ENCODE results near the gene COX8A. TPM values are rescaled to one million over a fixed set of nuclear protein-coding genes. Genes with fewer than 3 reads are reported as not detected.
A peak's percentile ranks its signal among the peaks of the same experiment; 100 is the strongest.

Gene COX8A
- total RNA-seq, 1 donor from 2014 or later: 920 TPM

DNA sequence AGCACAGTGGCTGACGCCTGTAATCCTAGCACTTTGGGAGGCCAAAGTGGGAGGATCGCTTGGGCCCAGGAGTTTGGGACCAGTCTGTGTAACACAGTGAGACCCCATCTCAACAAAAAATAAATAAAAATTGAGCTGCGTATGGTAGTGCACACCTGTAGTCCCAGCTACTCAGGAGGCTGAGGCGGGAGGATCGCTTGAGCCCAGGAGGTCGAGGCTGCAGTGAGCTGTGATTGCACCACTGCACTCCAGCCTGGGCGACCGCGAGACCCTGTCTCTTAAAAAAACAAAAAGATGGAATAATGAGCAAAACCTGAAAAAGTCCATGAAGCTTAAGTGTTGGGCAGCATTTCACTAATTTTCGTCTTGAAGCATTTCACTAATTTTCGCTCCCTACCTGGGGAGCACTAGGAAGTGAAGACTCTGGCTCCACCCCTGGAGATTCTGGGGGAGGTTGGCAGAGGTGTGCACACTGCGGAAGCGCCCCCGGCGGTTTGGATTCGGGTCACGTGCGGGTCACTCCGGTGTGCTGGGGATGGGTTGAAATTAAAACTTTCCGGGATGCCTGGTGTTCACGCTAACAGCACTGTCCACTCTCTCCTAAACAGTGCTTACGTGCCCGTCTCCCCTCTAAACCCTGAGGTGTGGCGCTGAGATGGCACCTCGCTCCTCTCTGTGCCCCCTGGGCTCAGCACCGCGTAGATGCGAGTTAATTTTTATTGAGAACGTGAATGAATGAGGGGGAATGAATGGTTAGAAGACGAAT, 36.5 kb upstream of the COX8A start:
- intact Hi-C loops (cut with micrococcal nuclease): no loop called here

DNA sequence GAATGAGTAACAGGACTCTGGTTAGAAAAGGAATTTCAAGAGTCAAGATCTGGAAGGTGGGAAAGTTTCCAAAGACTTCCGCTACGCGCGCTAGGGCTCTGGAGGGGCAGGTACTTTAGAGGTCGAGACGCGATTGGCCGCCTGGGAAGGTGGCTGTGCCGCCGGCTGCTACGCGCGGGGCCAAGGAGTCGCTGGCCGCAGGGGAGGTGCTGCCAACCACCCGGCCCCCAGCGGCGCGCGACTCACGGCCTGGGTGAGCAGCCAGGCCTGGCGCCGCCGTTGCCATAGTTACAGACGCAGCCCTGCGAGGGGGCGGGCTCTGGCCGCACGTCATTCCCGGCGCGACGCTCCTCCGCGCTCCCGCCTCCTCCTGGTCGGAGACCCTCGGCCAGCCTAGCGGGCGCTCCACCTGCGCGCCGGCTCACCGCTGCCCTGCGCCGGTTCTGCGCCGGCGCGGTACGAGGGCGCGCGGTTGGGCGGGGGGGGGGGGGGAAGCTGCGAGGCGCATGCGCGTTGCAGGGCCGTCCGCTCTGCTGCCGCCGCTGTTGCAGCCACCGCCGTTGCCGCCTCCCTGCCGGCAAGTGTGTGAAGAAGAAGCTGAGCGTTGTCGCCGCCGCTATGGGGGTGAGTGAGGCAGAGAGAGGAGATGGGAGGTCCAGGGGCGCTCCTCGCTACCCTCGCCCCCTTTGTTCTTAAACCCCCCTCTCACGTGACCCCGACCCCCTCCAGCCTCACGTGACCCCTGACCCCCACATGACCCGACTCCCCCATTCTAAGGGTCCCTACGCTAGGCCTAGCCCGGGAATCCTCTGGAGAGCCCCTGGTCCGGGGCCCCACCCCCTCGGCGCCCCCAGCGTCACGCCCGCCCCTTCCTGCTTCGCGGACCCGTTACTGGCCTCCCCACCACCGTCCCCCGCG, 35.7 kb upstream of the COX8A start, which contains the start of gene NAA40:
TSS of gene NAA40 (plus strand) at position 524 of the 918 bp plus-strand sequence. CDS start at position 619, 95 bp downstream.
- H3K4me3 ChIP-seq: peak within 1 kb of the TSS; percentile 81
- no peaks in the 10 kb centered on the region for H3K9me3 ChIP-seq (replicated peaks)
- H3K36me3 ChIP-seq: no peaks in the 10 kb centered on the region
- H3K27ac ChIP-seq (replicated peaks): peak within 1 kb of the TSS; percentile 83
- peaks cover 54% of the 10 kb centered on the region for H3K4me1 ChIP-seq
- DNase-seq: peak; percentile 87
- intact Hi-C loops (cut with micrococcal nuclease): no loop called here
- no peaks in the 10 kb centered on the region for H3K27me3 ChIP-seq (ENCODE audit: low read depth)
- TF ChIP-seq, protein P1, sequence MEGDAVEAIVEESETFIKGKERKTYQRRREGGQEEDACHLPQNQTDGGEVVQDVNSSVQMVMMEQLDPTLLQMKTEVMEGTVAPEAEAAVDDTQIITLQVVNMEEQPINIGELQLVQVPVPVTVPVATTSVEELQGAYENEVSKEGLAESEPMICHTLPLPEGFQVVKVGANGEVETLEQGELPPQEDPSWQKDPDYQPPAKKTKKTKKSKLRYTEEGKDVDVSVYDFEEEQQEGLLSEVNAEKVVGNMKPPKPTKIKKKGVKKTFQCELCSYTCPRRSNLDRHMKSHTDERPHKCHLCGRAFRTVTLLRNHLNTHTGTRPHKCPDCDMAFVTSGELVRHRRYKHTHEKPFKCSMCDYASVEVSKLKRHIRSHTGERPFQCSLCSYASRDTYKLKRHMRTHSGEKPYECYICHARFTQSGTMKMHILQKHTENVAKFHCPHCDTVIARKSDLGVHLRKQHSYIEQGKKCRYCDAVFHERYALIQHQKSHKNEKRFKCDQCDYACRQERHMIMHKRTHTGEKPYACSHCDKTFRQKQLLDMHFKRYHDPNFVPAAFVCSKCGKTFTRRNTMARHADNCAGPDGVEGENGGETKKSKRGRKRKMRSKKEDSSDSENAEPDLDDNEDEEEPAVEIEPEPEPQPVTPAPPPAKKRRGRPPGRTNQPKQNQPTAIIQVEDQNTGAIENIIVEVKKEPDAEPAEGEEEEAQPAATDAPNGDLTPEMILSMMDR (IDR thresholded peaks at IDR 0.05; ENCODE audit: borderline replicate concordance): no peak

More for the DNA sequence above, 36.5 kb upstream of the COX8A start:
- Histone ChIP-seq H3K9me3 (replicated peaks) (no peaks in the 10 kb centered on the region), H3K27me3 (ENCODE audit: low read depth) (no peaks in the 10 kb centered on the region), H3K4me1 (peaks cover 45% of the 10 kb centered on the region), H3K36me3 (no peaks in the 10 kb centered on the region), H3K4me3 (peak overlapping the region; percentile 81), H3K27ac (replicated peaks) (peak overlapping the region; percentile 83)
- TF ChIP-seq, protein P1 (IDR thresholded peaks at IDR 0.05; ENCODE audit: borderline replicate concordance): no peak
- DNase-seq: no peak

DNA sequence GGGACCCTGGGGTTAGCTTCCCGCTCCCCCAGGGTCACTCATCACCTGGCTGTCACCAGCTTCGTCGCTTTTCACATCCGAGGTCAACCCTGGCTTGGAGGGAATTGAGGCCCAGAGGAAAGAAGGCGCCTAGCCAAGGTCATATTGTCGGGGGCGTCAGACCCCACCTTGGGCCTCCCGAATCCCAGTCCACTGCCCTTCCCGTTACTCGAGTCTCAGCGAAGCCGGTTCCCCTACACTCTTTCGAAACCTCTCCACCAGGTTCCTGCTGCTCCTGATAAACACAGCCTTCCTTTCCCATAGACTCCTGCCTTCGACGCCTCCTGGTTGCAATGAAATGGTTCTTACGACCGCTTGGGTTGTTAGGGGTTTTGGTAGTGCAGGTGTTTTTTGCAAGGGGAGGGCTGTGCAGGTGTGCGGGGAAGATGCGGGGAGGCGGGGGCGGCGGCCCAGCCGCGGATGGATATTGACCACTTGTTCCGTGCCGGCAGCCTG, 35.0 kb upstream of the COX8A start:
- intact Hi-C loops (cut with micrococcal nuclease): no loop called here
- no peak for DNase-seq
- H3K4me1 ChIP-seq: peaks cover 61% of the 10 kb centered on the region
- peak overlapping the region; percentile 83 for H3K27ac ChIP-seq (replicated peaks)
- H3K36me3 ChIP-seq: no peaks in the 10 kb centered on the region
- H3K27me3 ChIP-seq (ENCODE audit: low read depth): no peaks in the 10 kb centered on the region
- no peaks in the 10 kb centered on the region for H3K9me3 ChIP-seq (replicated peaks)
- H3K4me3 ChIP-seq: peak overlapping the region; percentile 81
- TF ChIP-seq, protein P1 (IDR thresholded peaks at IDR 0.05; ENCODE audit: borderline replicate concordance): no peak

DNA sequence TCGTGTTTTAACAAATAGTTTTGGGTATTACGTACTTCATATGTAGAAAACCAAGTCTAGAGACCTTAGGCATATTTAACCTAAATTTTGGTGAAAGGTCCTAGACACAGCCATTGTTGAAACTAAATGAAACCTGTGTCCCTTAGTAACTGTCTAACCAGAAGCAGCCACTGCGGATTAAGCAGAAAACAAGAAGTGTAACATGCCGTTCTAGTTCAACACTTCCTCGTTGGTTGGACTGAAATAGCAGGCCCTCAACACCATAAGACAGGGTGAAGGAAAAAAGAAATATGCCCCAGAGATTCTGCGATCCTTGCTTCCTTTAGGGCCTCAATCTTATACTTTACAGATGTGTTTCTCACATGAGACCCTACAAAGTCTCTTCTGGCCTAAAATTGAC, 33.6 kb upstream of the COX8A start:
- H3K36me3 ChIP-seq: no peaks in the 10 kb centered on the region
- intact Hi-C loops (cut with micrococcal nuclease): no loop called here
- no peaks in the 10 kb centered on the region for H3K27me3 ChIP-seq (ENCODE audit: low read depth)
- H3K4me1 ChIP-seq: peaks cover 74% of the 10 kb centered on the region
- H3K9me3 ChIP-seq (replicated peaks): no peaks in the 10 kb centered on the region
- no peak for DNase-seq
- H3K4me3 ChIP-seq: no peak overlapping the region
- TF ChIP-seq, protein P1 (IDR thresholded peaks at IDR 0.05; ENCODE audit: borderline replicate concordance): no peak
- H3K27ac ChIP-seq (replicated peaks): peak overlapping the region; percentile 83

DNA sequence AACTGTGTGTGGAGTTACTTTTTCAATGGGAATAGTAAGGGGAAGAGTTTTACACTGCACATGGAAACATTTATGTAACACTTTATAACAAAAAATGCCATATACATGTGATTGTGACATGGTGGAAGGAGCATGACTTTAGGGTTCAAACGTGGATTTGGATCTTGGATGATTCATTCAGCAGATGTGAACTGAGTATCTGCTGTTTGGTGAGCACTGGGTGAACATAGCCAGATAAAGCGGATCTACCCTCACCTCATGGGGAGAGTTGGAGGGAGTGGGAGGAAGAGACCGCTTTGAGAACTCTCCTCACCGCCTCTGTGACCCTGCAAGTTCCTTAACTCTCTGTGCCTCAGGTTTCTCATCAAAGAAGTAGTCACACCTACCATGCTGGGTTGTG, 32.5 kb upstream of the COX8A start:
- H3K9me3 ChIP-seq (replicated peaks): no peaks in the 10 kb centered on the region
- intact Hi-C loops (cut with micrococcal nuclease): no loop called here
- peaks cover 9% of the 10 kb centered on the region for H3K36me3 ChIP-seq
- TF ChIP-seq, protein P1 (IDR thresholded peaks at IDR 0.05; ENCODE audit: borderline replicate concordance): no peak
- H3K27me3 ChIP-seq (ENCODE audit: low read depth): no peaks in the 10 kb centered on the region
- no peak for DNase-seq
- peaks cover 75% of the 10 kb centered on the region for H3K4me1 ChIP-seq
- H3K27ac ChIP-seq (replicated peaks): peak overlapping the region; percentile 83
- no peak overlapping the region for H3K4me3 ChIP-seq
